ENCODE results near the gene BTBD1.

Gene BTBD1

DNA sequence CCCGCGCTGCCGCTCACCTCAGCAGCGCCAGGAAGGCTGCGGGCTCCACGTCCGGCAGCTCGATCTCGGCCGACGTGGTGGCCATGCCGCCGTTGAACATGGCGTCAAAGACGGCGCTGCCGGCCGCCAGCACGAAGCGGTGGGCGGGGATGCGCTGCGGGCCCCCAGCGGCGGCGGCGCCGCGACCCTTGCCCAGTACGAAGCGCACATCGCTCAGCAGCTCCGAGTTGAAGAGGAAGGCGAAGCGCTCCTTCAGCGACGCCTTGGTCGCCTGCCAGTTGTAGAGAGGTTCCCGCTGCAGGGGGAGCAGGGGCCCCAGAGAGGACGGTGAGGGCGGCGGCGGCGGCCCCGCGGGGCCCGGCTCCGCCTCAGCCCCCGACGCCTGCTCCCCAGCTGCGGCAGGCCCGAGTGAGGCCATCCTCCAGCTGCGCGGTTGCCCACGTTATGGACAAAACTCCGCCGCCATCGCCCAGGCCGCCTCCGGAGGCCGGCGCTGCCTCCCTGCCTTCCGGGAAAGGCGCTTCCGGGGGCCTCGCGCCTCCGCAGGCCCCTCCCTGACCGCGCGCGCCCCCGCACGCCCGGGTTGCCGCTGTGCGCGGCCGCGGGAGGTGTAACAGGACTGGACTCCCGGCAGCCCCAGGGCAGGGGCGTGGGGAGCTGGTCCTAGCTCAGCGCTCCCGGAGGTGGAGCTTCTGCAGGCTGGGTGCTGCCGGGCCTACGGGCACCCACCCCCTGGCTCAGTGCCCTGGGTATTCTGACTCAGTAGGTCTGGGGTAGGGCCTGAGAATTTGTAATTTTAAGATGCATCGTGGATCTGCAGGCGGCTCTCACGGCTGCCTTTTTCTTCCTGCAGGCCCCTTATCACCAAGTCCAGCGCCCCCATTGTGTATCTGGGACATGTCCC, at the start of gene BTBD1:
BTBD1 (minus strand) TSS at position 519 of the 904 bp plus-strand sequence; CDS start at position 418, 101 bp downstream.
- DNase-seq, result peak; percentile 85

DNA sequence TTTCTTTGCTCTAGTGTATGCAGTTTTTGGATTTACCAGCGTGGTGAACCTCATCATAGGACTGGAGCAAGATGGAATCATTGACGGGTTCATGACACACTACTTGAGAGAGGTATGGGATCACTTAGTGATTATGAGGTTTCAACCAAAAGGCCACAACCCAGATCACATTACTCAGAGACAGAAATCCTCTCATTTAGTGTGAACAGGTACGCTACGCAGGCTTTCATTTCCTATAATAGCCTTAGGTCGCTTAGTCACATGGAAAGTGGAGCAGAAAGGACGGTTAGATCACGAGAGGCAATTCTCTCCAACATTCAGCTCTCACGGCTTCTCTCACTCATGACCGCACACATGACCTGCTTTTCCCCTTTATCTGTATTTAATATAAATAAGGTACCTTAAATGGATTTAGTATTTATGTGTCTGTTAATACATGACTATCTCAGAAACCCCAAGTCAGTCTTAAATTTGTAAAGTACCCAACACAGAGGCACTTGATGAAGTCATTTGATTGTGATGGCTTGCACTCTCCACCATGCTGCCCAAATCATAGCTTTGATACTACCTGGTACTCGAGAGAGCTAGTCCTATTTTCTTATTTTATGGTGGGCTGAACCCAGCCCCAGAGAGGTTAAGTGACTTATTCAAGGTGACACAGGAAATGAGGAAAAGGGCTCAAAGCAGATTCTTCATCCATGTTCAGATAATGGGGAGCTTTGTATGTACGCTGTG, 48.9 kb upstream of the BTBD1 start:
- no peak for DNase-seq

DNA sequence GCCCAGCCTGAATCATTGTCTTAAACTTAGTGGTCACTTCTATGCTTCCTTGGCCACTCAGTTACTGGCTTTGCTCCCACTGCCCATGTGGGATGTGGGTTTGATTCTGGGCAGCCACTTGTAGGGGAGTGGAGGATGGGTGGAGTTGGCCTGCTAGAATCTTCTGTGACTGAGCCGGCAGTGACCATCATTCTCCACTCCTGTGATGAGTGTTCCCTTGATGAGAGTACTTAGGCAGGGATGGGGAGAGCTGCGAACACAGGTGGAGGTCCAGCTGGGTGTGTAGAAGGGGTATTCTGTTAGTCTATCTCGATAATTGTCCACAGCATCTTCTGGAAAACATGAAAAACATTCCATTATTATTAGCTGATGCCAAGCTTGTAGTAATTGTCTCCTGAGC, 48.4 kb upstream of the BTBD1 start:
- DNase-seq, result no peak

DNA sequence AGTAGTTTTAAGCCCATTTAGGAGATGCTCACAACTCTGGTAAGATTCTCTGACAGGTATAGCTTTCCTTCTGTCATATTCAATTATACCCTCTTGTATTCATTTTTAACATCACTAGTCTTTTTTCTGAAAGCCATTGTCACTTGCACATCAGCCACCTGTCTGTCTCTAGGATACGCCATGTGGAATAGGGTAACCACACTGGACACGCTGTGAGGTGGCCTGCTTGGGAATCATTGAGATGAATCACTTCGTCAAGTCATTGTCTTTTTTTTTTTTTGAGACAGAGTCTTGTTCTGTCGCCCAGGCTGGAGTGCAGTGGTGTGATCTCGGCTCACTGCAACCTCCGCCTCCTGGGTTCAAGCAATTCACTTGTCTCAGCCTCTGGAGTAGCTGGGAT, 47.8 kb upstream of the BTBD1 start:
- no peak for DNase-seq

DNA sequence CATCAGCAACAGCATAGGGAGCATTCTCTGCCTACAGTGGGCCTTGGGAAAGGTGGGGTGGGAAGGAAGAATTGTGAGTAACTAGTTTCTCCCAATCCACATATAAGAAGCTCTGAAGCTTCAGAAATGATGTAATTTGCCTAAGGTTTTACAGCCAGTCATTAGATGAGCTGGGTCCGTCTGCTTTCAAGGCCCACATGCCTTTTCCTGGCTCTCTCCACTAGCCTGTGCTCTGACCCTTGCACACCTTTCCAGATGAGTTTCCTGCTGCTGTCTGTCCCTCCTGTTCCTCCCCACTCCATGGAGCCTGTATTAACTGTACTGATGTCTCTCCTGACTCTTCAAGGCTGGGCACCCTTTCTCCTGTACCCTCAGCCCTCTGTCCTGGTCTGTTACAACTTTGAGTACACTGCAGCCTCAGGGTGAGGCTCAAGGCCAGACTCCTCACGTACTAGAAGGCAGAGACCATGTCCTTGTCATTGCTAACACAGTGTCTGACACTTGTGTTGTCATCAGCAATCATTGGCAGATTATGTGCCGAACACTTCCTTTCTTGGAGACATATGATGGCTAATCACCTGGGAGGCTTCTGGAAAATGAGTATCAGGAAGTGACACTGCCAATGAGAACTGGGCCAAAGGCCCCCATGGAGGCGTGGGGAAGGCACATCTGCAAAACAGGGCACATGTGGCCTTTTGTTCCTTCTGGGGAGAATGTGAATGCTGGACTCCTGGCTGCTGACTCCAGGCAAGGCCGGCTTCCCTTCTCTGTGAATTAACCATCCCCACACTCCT, 47.0 kb upstream of the BTBD1 start:
- no peak for DNase-seq

DNA sequence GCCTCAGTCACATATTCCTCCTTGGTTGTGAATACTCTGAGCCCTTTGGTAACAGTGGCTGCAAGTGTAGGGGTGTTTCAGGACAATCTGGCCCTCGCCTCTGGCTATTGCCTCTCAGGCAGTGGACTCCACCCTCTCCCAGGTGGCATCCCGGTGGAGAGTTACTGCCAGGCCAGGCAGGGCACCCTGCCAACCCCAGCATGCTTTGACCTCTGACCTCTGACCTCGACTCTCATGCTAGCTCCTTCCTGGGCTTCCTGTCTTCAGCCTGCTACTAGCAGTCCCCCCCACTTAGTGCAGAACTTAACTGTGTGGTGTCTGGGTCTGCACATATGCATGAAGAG, 45.9 kb upstream of the BTBD1 start:
- DNase-seq, result no peak

- DNase-seq, result no peak
These were observed 45.3 kb upstream of the BTBD1 start for GRCh38 chr15:83112233-83112955.

GRCh38 chr15:83111149-83111548, 44.1 kb upstream of the BTBD1 start:
- no peak for DNase-seq

DNA sequence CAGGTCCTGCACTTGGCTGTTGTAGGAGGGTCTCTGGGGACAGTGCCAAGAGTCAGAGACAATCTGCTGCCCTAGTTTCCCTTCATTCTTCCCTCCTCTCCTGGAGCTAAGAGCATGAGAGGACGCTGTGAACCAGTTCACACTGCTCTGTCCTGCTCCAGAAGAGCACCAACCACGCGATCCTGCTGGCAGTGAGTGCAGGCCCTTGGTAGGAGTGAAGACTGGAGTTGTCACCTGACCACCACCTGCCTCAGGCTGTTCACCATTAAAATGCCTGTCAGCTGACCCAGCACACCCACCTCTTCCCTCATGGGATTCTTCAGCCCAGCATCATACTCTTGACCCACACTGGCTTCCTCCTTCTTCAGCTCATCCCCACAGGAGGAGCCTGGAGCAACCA, 43.3 kb upstream of the BTBD1 start:
- DNase-seq, result no peak

- no peak for DNase-seq
These were observed 42.5 kb upstream of the BTBD1 start for GRCh38 chr15:83109532-83109931.

DNA sequence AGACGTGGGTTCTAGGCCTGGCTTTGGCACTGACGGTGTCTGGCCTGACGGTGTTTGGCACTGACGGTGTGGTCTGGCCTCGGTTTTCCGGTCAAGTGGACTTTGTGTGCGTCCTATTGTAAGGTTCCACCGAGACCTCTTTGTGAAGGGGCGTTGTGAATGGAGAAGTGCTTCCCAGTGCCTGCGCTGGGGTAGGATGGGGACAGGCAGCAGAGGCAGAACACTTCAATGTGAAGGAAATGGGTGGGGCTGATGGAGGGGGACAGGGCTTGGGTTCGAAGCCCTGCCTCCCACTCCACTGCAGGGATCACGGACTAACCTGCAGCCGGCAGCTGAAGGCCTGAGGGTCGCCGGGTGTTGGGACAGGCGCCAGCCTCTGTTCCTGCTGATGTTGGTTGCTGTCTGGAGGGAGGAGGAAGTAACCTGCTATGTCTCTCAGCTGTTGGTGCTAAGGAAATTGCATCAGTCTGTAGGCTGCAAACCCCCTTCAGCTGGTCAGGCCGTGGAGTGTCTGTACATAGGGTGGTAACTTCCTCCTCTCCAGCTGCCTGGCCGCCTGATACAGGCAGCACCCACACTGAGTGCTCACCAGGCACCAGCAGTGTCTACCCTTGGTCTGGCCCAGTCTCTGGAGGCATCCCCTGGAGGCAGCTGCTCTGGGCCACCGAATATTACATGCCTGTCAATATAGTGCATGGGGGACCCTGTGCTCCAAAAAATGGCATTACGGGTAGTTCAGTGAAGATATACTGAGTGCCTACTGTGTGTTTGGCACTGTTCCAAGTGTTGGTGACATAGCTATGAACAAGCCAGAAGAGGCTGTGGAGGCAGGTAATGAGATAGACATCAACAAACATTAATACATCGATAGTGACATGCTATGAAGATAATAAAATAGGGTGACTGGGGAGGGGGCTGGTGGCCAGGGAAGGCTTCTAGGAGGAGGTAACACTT, 41.5 kb upstream of the BTBD1 start:
- DNase-seq, result peak; percentile 15

DNA sequence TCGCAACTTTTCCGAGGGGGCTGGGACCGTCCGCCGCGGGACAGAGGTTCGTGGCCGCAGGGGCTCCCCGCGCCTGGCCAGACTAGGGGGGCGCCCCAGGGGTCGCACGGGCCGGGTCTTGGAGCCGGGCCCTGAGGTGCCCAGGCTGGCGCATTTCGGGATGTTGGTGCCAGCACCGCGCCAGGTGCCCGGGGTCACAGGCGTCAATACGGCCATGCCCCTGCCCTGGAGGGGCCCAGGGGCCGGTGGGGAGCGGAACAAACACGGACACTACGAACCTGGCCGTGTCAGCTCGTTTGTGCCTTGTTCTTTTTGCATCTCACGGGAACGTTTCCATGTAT, 40.8 kb upstream of the BTBD1 start:
- DNase-seq, result no peak

DNA sequence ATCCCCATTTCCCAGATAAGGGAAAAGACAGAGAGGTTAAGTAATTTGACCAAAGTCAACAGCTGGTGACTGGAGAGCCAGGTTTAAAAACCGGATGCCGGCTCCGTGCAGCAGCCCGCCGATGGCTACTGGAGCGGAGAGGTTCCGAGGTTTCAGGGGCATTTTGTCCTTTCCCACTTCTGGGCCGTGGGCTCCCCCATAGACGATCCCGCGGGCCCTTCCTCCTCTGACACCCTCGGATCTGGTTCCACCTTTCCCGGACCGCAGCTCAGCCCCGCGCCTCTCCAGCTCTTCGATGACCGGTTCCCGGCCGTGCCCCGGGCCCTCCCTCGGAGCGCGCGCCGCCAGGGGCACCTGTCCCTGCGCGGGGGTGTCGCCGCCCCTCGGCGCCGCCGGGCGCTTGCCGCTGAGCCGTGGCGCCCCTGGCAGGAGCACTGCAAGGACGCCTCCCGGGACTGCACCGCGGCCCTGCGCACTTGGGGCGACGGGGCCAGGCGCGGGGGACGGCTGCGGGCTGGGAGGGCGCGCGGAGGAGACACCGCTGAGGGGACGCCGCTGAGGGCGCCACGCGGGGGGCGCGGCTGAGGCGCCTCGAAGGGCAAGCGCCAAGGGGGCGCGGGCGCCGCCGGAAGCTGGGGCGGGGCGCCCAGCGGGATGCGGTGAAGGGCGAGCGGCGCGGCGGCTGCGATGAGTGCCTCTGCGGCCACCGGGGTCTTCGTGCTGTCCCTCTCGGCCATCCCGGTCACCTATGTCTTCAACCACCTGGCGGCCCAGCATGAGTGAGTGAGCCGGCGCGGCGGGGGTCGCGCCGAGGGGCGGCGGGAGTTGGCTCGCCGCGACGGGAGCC, 40.2 kb upstream of the BTBD1 start, which contains the start of gene TM6SF1:
TM6SF1 (plus strand) TSS at position 652 of the 847 bp plus-strand sequence; CDS start at position 688, 36 bp downstream.
- no peak for DNase-seq

DNA sequence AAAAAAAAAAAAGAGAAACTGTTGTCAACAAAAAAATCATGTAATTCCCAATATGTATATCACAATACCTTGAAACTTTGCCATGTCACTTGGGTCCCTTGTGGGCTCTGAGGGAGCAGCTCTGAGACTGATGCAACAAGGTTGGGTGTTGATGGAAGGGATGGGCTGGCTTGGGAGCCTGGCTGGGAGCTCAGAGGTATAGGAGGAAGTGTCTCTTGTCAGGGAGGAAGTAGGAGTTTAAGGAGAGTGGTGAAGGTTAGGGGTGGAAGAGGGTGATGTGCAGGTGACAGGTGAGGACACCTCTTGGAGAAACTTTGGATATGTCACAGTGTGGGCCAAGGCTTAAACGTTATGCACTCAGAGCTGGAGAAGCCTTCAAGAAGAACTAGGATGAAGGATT, 38.4 kb upstream of the BTBD1 start:
- no peak for DNase-seq

- no peak for DNase-seq
These were observed 37.1 kb upstream of the BTBD1 start for GRCh38 chr15:83104141-83104540.

DNA sequence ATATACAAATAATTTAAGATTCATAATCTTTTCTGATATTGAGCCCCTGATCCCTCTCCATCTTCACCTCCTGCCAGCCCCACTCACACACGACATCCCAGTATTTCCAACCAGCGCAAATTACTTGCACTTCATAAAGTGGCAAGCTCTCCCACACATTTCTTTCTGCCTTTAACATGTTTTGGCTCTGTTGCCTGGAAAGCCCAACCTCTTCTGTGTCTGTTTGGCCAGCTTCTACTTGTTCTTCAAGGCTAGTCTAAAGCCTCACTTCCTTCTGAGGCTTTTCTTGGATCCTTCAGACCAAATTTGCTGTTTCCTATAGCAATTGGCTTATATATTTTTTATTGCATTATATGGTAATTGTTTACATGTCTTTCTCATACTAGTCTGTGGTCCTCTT, 35.3 kb upstream of the BTBD1 start:
- no peak for DNase-seq

GRCh38 chr15:83100097-83100646, 33.1 kb upstream of the BTBD1 start:
- DNase-seq, result no peak

GRCh38 chr15:83099290-83099689, 32.2 kb upstream of the BTBD1 start:
- DNase-seq, result no peak

- no peak for DNase-seq
These were observed 31.0 kb upstream of the BTBD1 start for GRCh38 chr15:83098079-83098478.

DNA sequence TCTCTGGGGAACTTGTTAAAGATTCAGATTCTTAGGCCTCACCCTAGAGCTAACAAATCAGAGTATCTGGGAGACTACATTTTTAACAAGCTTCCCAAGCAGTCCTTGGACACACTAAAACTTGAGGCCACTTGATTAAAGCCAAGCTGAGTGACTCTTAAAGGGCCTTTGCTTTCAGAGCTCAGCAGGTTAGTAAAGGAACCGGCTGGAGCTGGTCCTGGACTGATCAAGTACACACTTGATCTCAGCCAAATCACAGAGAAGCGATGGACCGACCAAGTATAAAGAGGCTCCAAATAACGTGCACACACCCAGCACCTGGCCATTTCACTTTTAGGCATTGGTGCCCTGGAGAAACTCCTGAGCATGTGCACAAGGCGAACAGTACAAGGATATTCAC, 27.5 kb upstream of the BTBD1 start:
- no peak for DNase-seq
